HCT116 (cell line): ENCODE results near the gene GNAI1. TPM values are rescaled to one million over a fixed set of nuclear protein-coding genes. Genes with fewer than 3 reads are reported as not detected.

ENCODE experiments used
- ATAC-seq: fragments of 200-7000 bp; cut with Tn5 transposase; 2 replicates; pipeline ENCODE4 v1.9.1; 2020; ENCODE audit warnings: mild to moderate bottlenecking, moderate library complexity
- BruUV-seq: library from RNA; stranded (reverse); fragments of 400-500 nt; replicated peaks from 2 replicates; lab custom pipeline; 2021; lab: Mats Ljungman, UMichigan
- CTCF ChIA-PET: fragments of 300-600 bp; sonication (Branson Sonifier 250); formaldehyde crosslinking; loops from one replicate; lab custom pipeline; 2021; ENCODE audit warnings: antibody characterized with exemption; lab: Charles Lee
- POLR2A ChIA-PET: fragments of 300-600, 350-600 bp; sonication (Branson Sonifier 250); formaldehyde crosslinking; loops from one replicate; lab custom pipeline; 2021; ENCODE audit warnings: antibody characterized with exemption; lab: Charles Lee
- RAD21 ChIA-PET, 2 experiments: fragments of 300-600 bp; sonication (Branson Sonifier 250); formaldehyde crosslinking; loops; one replicate each; lab custom pipeline; 2023; ENCODE audit warnings: low total read pairs in 2 of 2; ENCODE audit not compliant: uncharacterized antibody in 2 of 2, unreplicated experiment in 2 of 2, low non-redundant PET in 1 of 2; lab: Charles Lee
- DNase-seq: peaks from one replicate; pipeline ENCODE4 v3.0.0-alpha.2; 2010; ENCODE audit warnings: low read depth, low spot score
- H2AFZ ChIP-seq: fragments of 200-600 bp; shearing (Covaris generic), sonication (generic); 2 replicates; pipeline ENCODE4 v1.6.1; 2017; ENCODE audit warnings: low read depth, mixed run types, mixed read lengths, antibody characterized with exemption, low read length; ENCODE audit not compliant: poor library complexity, severe bottlenecking
- H3K27ac ChIP-seq: 2 replicates; pipeline ENCODE4 v1.5.1; 2012; ENCODE audit warnings: low read depth, low read length
- H3K27me3 ChIP-seq: fragments of 200-600 bp; sonication (generic); 2 replicates; pipeline ENCODE4 v1.6.1; 2016; ENCODE audit warnings: mixed run types, low read length, mixed read lengths; ENCODE audit not compliant: insufficient read depth
- H3K36me3 ChIP-seq, 2 experiments: fragments of 200-500 bp in 1 of 2; fragments of 200-600 bp in 1 of 2; sonication (Bioruptor generic) in 1 of 2; sonication (generic) in 1 of 2; 2 replicates each; pipeline versions ENCODE4 v1.5.1 to v1.6.1; 2014 to 2016; ENCODE audit warnings: low read length in 2 of 2, inconsistent platforms in 1 of 2, mixed read lengths in 1 of 2, mixed run types in 1 of 2; ENCODE audit not compliant: insufficient read depth in 2 of 2, control insufficient read depth in 1 of 2
- H3K4me1 ChIP-seq, 2 experiments: fragments of 200-600 bp in 1 of 2; sonication (generic) in 1 of 2; 2 replicates each; pipeline versions ENCODE4 v1.5.1 to v1.6.1; 2012 to 2017; ENCODE audit warnings: low read length in 2 of 2, inconsistent platforms in 1 of 2, mild to moderate bottlenecking in 1 of 2, mixed read lengths in 1 of 2, mixed run types in 1 of 2, moderate library complexity in 1 of 2; ENCODE audit not compliant: insufficient read depth in 2 of 2, control insufficient read depth in 1 of 2
- H3K4me2 ChIP-seq: fragments of 200-600 bp; sonication (generic); 2 replicates; pipeline ENCODE4 v1.6.1; 2017; ENCODE audit warnings: mixed run types, low read length, mixed read lengths
- H3K4me3 ChIP-seq, 2 experiments: fragments of 200-600 bp in 1 of 2; sonication (generic) in 1 of 2; replicated peaks in 1 of 2; 2 replicates each; pipeline ENCODE4 v1.5.1; 2011 to 2016; ENCODE audit warnings: low read length in 2 of 2, control low read depth in 1 of 2, low read depth in 1 of 2, mild to moderate bottlenecking in 1 of 2, mixed read lengths in 1 of 2, mixed run types in 1 of 2
- H3K79me2 ChIP-seq: fragments of 200-600 bp; sonication (generic); 2 replicates; pipeline ENCODE4 v1.6.1; 2017; ENCODE audit warnings: mild to moderate bottlenecking, mixed run types, low read length, moderate library complexity, mixed read lengths; ENCODE audit not compliant: insufficient read depth
- H3K9ac ChIP-seq: fragments of 200-600 bp; sonication (generic); 2 replicates; pipeline ENCODE4 v1.6.1; 2016; ENCODE audit warnings: low read length, mixed read lengths
- H3K9me2 ChIP-seq: fragments of 200-600 bp; sonication (generic), shearing (Covaris generic); 2 replicates; pipeline ENCODE4 v1.6.1; 2017; ENCODE audit warnings: mixed run types, mild to moderate bottlenecking, moderate library complexity; ENCODE audit not compliant: insufficient read depth
- H3K9me3 ChIP-seq, 2 experiments: fragments of 200-500 bp in 1 of 2; fragments of 200-600 bp in 1 of 2; sonication (Bioruptor generic) in 1 of 2; sonication (generic) in 1 of 2; 2 replicates each; pipeline ENCODE4 v1.6.1; 2014 to 2017; ENCODE audit warnings: low read length in 2 of 2, mixed read lengths in 2 of 2, inconsistent platforms in 1 of 2, low read depth in 1 of 2, mild to moderate bottlenecking in 1 of 2, mixed run types in 1 of 2, moderate library complexity in 1 of 2; ENCODE audit not compliant: control insufficient read depth in 1 of 2, insufficient read depth in 1 of 2
- H4K20me1 ChIP-seq: fragments of 200-600 bp; sonication (generic), shearing (Covaris generic); 2 replicates; pipeline ENCODE4 v1.6.1; 2017; ENCODE audit warnings: mixed run types, mild to moderate bottlenecking, moderate library complexity; ENCODE audit not compliant: insufficient read depth
- ATF3 ChIP-seq: IDR thresholded peaks from 2 replicates; pipeline ENCODE4 v1.6.1; 2012
- CEBPB ChIP-seq: IDR thresholded peaks from 2 replicates; pipeline ENCODE4 v1.6.1; 2012; ENCODE audit warnings: low read depth
- CTCF ChIP-seq, 3 experiments: fragments of 200-600 bp in 1 of 3; sonication (generic) in 1 of 3; IDR thresholded peaks in 2 of 3; conservative IDR thresholded peaks in 1 of 3; 2 replicates each; pipeline ENCODE4 v1.5.1; 2012 to 2017; ENCODE audit warnings: low read depth in 2 of 3, low read length in 2 of 3, antibody characterized with exemption in 1 of 3, borderline replicate concordance in 1 of 3, control low read depth in 1 of 3, mild to moderate bottlenecking in 1 of 3, mixed read lengths in 1 of 3, mixed run types in 1 of 3, moderate library complexity in 1 of 3; ENCODE audit not compliant: insufficient read depth in 1 of 3
- EGR1 ChIP-seq: IDR thresholded peaks from 2 replicates; pipeline ENCODE4 v1.6.1; 2012; ENCODE audit warnings: low read depth
- RAD21 ChIP-seq: IDR thresholded peaks from 2 replicates; pipeline ENCODE4 v1.6.1; 2012; ENCODE audit warnings: low read depth, mild to moderate bottlenecking
- REST ChIP-seq: IDR thresholded peaks from 2 replicates; pipeline ENCODE4 v1.6.1; 2012; ENCODE audit warnings: low read depth
- SIN3A ChIP-seq: IDR thresholded peaks from 2 replicates; pipeline ENCODE4 v1.6.1; 2012; ENCODE audit warnings: low read depth
- SRF ChIP-seq: IDR thresholded peaks from 2 replicates; pipeline ENCODE4 v1.6.1; 2012; ENCODE audit warnings: low read depth
- YY1 ChIP-seq: IDR thresholded peaks from 2 replicates; pipeline ENCODE4 v1.6.1; 2011; ENCODE audit warnings: low read length, low read depth, moderate library complexity, mild to moderate bottlenecking; ENCODE audit not compliant: insufficient replicate concordance; ENCODE audit errors: extremely low read depth
- ZBTB33 ChIP-seq: IDR thresholded peaks from 2 replicates; pipeline ENCODE4 v1.6.1; 2011; ENCODE audit warnings: mild to moderate bottlenecking, low read length, moderate library complexity; ENCODE audit not compliant: insufficient replicate concordance; ENCODE audit errors: extremely low read depth
- ZFX ChIP-seq: fragments of 450-650 bp; IDR thresholded peaks from 2 replicates; pipeline ENCODE4 v1.6.1; 2017
- intact Hi-C: fragments of 100-400 bp; cut with micrococcal nuclease; formaldehyde crosslinking; loops from 2 replicates; pipeline ENCODE4 v1.10.0; 2022
- total RNA-seq: library from RNA; stranded (reverse); gene quantifications from one replicate; pipeline ENCODE4 v1.2.1, GENCODE V29; 2021; ENCODE audit not compliant: unreplicated experiment

GNAI1 gene
- total RNA-seq, 1 experiment from 2014 or later, result 148 TPM

- intact Hi-C loops, result no loop called here
- Histone ChIP-seq H3K4me3 (no peak overlapping the region), H2AFZ (no peak overlapping the region), H3K9ac (no peak overlapping the region), H3K4me2 (no peak overlapping the region), H3K79me2 (no peaks in the 10 kb centered on the region), H3K27me3 (no peaks in the 10 kb centered on the region), H3K4me1 (no peaks in the 10 kb centered on the region), H3K36me3 (no peaks in the 10 kb centered on the region), H3K27ac (no peak overlapping the region), H3K9me2 (peaks cover 2% of the 10 kb centered on the region; the same call in 1 of the 2 replicates), H3K9me3 (no peaks in the 10 kb centered on the region), H4K20me1 (no peaks in the 10 kb centered on the region)
- POLR2A ChIA-PET, result no interaction called here
- CTCF ChIA-PET, result no interaction called here
- RAD21 ChIA-PET, result interaction anchor here in 1 of 2 experiments (1.1 kb wide), 1 partner anchor 27 kb away, joined by 4 read pairs; no protein-coding TSS in a partner anchor
- DNase-seq (no peak), ATAC-seq (no peak)
- TF ChIP-seq EGR1, result no peak
- no peak for TF ChIP-seq CEBPB
- TF ChIP-seq ATF3, result no peak
- no peak for TF ChIP-seq RAD21
- TF ChIP-seq SIN3A, result no peak
- TF ChIP-seq CTCF (IDR thresholded peaks at IDR 0.05 in 2 of 3, conservative IDR thresholded peaks at IDR 0.05 in 1 of 3; ENCODE audit: borderline replicate concordance in 1 of 3, insufficient read depth in 1 of 3, low read depth in 2 of 3, low read length in 2 of 3), result no peak
- no peak for TF ChIP-seq ZFX
- TF ChIP-seq ZBTB33, result no peak
- TF ChIP-seq SRF, result no peak
- no peak for TF ChIP-seq REST
- no peak for TF ChIP-seq YY1
- BruUV-seq, result no TSS peak
Measured at GRCh38 chr7:80107278-80107677, 27.4 kb upstream of the GNAI1 start.
